Cardiac fibroblast (primary cell): Measurements from ENCODE around the gene GOLGA6L7.
A peak's percentile ranks its signal among the peaks of the same experiment; 100 is the strongest.

ENCODE experiments used
- DNase-seq, 2 donors: peaks; one replicate each; pipeline versions ENCODE4 v3.0.0 to v3.0.0-alpha.2; 2010; ENCODE audit warnings: low read depth in 2 of 2
- H3K4me3 ChIP-seq, 2 donors: replicated peaks in 1 of 2; 1 replicate in 1 of 2; 2 replicates in 1 of 2; pipeline ENCODE4 v1.5.1; 2011; ENCODE audit warnings: low read depth in 2 of 2, low read length in 2 of 2, mild to moderate bottlenecking in 2 of 2, moderate library complexity in 1 of 2
- TF ChIP-seq, protein P1 (sequence below): IDR thresholded peaks from one replicate; pipeline ENCODE4 v1.5.1; 2011; ENCODE audit warnings: low read depth, mild to moderate bottlenecking, low read length, inconsistent platforms

Gene GOLGA6L7

DNA sequence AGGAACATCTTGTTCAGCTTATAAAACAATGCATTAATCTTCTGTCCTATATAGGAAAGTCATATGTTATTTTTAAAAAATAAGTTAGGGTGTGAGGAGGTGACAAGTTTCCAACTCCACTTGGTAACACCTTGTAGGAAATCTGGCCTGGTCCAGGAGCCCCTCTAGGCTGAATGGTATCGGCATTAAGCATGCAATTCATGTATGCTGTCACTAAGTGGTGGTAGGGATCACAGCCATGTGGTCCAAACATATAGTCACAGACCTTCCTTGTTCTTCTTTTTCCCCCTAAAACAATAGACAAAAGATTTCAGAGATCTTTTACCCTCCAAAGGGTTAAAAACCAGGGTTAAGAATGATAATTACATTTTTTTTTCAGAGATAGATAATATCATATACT, 33.2 kb upstream of the GOLGA6L7 start:
- H3K4me3 ChIP-seq: no peak overlapping the region
- no peak for DNase-seq
- TF ChIP-seq, protein P1, sequence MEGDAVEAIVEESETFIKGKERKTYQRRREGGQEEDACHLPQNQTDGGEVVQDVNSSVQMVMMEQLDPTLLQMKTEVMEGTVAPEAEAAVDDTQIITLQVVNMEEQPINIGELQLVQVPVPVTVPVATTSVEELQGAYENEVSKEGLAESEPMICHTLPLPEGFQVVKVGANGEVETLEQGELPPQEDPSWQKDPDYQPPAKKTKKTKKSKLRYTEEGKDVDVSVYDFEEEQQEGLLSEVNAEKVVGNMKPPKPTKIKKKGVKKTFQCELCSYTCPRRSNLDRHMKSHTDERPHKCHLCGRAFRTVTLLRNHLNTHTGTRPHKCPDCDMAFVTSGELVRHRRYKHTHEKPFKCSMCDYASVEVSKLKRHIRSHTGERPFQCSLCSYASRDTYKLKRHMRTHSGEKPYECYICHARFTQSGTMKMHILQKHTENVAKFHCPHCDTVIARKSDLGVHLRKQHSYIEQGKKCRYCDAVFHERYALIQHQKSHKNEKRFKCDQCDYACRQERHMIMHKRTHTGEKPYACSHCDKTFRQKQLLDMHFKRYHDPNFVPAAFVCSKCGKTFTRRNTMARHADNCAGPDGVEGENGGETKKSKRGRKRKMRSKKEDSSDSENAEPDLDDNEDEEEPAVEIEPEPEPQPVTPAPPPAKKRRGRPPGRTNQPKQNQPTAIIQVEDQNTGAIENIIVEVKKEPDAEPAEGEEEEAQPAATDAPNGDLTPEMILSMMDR: no peak

DNA sequence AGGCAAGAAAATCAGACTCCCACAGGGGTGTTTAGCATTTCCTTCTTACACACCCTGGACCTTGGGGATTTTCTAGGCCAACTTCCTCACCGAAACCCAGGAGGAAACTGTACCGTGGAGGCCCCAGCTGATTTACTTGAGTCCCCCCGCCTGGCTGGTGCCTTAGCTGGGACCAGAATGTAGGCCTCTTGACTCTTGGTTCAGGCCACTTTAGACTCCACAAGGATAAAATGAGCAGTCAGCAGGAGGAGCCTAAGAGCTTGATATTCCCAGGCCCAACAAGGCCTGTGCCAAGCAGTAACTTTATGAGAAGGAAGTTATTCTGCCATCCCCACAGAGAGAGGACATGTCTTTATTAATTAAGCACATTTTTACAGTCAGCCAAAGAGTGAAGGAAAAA, 32.7 kb upstream of the GOLGA6L7 start:
- no peak overlapping the region for H3K4me3 ChIP-seq
- peak; percentile 29 to 54 for DNase-seq
- TF ChIP-seq, protein P1: no peak

DNA sequence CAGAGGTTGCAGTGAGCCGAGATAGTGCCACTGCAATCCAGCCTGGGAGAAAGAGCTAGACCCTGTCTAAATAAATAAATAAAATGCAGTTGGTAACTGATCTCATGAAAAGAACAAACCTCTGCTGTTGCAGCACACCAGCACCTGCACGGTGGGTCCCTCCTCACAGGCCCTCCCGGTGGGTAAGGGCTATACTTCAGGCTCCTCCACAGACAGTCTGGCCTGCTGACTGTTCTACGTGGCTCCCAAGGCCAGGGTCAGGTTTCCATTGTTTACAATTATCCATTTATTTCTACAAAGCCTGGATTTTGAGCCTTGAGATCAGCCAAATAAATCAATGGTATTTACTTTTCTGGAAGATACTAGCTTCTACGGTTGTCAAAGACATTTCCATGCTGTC, 32.2 kb upstream of the GOLGA6L7 start:
- DNase-seq: no peak
- H3K4me3 ChIP-seq: no peak overlapping the region
- TF ChIP-seq, protein P1: no peak

DNA sequence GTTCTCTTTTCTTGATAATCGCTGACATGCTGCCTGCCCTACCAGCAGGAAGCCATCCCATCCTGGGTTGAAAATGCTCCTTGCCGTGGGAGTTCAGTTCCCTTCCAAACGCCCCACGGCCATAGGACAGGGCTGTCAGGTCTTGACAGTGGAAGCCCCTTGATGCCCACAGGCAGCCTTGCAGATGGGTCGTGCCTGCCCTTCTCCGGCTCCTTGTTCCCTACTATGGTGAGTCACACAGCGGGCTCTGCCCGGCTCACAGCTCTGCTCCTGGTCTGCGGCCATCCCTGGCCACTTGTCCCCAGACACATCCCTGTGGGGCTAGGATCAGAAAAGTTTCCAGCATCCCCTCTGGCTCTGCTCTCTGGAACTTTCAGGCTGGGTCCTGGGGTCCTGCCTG, 31.1 kb upstream of the GOLGA6L7 start:
- H3K4me3 ChIP-seq: no peak overlapping the region
- no peak for DNase-seq
- TF ChIP-seq, protein P1: no peak

DNA sequence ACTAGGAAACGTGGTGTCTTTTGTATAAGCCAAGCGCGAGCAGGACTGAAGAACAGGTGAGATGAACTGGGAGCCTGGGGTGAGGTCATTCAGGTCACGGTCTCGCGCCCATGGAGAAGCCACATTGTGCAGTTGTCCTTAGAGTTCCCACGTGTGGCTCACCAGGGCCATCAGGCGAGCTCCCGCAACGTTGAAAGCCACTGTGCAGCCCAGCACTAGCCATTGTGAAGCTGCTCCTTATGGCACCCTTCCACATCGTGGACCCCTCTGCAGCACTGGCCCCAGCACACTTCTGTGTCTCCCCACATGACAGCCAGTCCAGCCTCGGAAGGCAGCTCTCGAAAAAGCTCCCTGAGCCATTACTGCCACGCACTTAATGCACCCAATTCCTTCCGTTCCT, 29.8 kb upstream of the GOLGA6L7 start:
- TF ChIP-seq, protein P1: no peak
- DNase-seq: no peak
- no peak overlapping the region for H3K4me3 ChIP-seq

DNA sequence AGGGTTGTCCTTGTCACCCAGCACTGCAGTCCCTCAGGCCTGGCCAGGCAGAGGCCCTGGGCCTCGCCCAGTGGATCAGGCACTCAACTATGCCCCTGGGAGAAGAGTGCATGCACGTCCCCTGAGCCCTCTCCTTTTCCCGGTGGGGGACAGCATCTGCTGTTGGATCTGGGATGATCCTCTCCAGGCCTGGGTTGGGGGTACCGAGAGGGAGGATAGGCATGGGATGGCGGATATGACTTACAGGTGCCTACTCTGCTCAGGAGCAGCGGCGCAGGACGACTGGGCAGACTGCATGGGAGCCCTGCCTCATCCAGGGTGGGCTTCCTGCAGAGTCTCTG, 28.4 kb upstream of the GOLGA6L7 start:
- no peak overlapping the region for H3K4me3 ChIP-seq
- no peak for DNase-seq
- TF ChIP-seq, protein P1: no peak

DNA sequence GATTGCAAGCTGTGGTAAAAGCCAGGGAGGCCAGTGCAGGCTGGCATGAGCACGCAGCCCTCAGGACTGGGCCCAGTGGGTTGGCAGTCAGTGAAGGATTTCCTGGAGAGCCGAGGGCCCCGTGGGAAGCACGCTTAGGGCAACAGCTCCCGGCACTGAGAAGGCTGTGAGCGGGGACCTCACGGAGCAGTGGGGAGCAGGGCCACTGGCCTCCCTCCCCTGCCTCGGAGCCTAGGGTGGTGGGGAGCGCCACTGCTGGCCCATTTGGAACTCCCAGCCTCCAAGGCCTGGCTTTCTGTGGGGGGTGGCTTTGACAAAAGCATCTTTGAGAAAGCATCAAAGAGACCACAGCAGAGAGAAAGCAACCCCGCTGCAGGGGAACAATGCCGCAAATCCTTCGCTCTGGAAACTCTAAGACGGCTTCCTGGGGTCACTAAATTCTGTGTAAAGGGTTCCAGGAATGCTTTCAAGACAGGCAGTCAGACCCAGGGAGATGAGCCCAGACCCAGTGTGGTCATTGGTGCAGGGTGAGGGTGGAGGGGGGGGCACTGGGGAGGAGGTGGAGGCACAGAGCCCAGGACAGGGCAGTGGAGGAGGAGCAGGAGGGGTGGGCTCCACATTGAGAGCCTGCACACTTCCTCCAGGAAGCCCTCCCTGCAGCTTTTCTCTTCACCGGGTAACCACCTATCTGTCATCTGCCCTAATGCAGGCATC, 27.8 kb upstream of the GOLGA6L7 start:
- TF ChIP-seq, protein P1: no peak
- no peak overlapping the region for H3K4me3 ChIP-seq
- no peak for DNase-seq
